HFFc6 (cell line): ENCODE results near the gene MYO5A. TPM values are rescaled to one million over a fixed set of nuclear protein-coding genes. Genes with fewer than 3 reads are reported as not detected.
A peak's percentile ranks its signal among the peaks of the same experiment; 100 is the strongest.

Experiments
- DNase-seq: peaks from one replicate; pipeline ENCODE4 v3.0.0-alpha.2; 2018
- H3K27ac Mint-ChIP-seq: 2 replicates; pipeline ENCODE4 v1.8.0; 2020; ENCODE audit warnings: mild to moderate bottlenecking, mixed read lengths
- H3K27me3 Mint-ChIP-seq: 2 replicates; pipeline ENCODE4 v1.8.0; 2021; ENCODE audit warnings: mild to moderate bottlenecking, moderate library complexity, mixed read lengths; ENCODE audit not compliant: insufficient read depth
- H3K36me3 Mint-ChIP-seq: 2 replicates; pipeline ENCODE4 v1.8.0; 2021; ENCODE audit warnings: low read depth, mixed read lengths
- H3K4me1 Mint-ChIP-seq: 2 replicates; pipeline ENCODE4 v1.8.0; 2020; ENCODE audit warnings: low read depth, mixed read lengths
- H3K4me3 Mint-ChIP-seq: 2 replicates; pipeline ENCODE4 v1.8.0; 2020; ENCODE audit warnings: mild to moderate bottlenecking, moderate library complexity, mixed read lengths
- H3K9me3 Mint-ChIP-seq: 2 replicates; pipeline ENCODE4 v1.8.0; 2020; ENCODE audit warnings: mild to moderate bottlenecking, mixed read lengths
- total RNA-seq, 6 experiments: library from RNA; stranded (reverse); fragmentation: NEBNext Ultra II Directional; extraction: Animal tissue kit (Norgen Biotek cat#: 25700); gene quantifications; 2 replicates in 1 of 6; 3 replicates in 5 of 6; pipeline ENCODE4 v1.2.3, GENCODE V29; 2021
- TF ChIP-seq, protein P1 (sequence below): fragments of 200-600 bp; sonication (generic); IDR thresholded peaks from 2 replicates; pipeline ENCODE4 v1.5.0; 2021; ENCODE audit warnings: antibody characterized with exemption, mild to moderate bottlenecking

MYO5A gene
- total RNA-seq, 6 experiments from 2014 or later: 47.4 to 59.4 (median 54.0) TPM

DNA sequence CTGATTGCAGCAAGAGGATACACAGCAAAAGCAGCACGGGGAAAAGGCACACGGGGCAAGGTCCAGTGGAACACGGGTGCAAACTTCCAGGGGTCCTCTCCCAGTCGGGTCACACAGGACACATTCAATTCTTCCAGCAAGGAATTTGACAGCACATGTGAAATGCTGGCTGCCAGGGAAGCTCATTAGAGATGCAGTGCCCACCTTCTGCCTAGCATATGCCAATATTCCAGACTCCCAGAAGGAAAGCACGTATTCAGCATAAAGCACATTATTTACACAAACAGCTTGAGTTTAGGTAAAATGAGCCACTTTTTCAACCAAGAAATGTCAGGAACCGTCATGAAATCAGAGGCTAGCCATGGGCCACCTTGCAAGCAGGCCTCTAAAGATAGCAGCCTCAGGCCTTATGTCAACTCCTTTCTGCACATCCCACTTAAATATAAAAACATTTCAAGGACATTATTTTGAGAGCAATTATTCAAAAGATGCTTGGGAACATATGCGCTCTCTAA is 252.4 kb downstream of the MYO5A start:
- Mint-ChIP-seq H3K9me3 (no peaks in the 10 kb centered on the region), H3K4me1 (no peaks in the 10 kb centered on the region), H3K27me3 (peaks cover 51% of the 10 kb centered on the region), H3K27ac (no peak overlapping the region), H3K4me3 (no peak overlapping the region), H3K36me3 (no peaks in the 10 kb centered on the region)
- no peak for DNase-seq
- TF ChIP-seq, protein P1, sequence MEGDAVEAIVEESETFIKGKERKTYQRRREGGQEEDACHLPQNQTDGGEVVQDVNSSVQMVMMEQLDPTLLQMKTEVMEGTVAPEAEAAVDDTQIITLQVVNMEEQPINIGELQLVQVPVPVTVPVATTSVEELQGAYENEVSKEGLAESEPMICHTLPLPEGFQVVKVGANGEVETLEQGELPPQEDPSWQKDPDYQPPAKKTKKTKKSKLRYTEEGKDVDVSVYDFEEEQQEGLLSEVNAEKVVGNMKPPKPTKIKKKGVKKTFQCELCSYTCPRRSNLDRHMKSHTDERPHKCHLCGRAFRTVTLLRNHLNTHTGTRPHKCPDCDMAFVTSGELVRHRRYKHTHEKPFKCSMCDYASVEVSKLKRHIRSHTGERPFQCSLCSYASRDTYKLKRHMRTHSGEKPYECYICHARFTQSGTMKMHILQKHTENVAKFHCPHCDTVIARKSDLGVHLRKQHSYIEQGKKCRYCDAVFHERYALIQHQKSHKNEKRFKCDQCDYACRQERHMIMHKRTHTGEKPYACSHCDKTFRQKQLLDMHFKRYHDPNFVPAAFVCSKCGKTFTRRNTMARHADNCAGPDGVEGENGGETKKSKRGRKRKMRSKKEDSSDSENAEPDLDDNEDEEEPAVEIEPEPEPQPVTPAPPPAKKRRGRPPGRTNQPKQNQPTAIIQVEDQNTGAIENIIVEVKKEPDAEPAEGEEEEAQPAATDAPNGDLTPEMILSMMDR: no peak

DNA sequence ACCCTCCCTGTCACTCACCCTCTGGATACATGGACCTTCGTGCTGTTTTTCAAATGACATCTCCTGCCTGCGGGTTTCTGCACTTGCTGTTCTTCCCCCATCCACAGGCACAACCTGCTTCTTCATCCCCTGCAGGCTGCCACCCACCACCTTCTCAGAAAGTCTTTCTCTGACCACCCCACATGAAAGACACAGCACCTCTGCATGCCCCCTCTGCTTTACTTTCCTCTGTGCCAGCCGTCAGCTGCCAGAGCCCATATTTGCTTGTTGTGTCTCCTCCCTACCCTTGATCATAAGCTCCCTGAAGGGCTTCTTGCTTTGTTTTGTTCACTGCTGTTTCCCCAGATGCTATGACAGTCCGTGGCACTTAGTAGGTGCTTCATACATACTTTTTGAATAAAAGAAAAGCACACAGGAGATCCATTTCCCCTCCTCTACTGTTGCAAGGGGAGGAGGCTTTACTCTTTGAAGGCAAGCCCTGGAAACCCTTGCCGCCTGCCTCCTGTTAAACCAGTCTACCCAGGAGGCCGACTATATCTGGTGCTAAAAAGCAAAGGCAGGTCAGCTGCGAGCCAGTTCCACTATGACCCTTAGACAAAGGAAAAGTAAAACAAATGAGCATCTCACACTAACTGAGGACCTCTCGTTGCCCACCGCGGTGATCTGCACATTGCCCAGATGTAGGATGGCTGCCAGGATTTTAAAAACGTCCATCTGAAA is 265.0 kb downstream of the MYO5A start:
- Mint-ChIP-seq H3K36me3 (no peaks in the 10 kb centered on the region), H3K4me3 (no peak overlapping the region), H3K27me3 (peaks cover 21% of the 10 kb centered on the region), H3K27ac (no peak overlapping the region), H3K9me3 (no peaks in the 10 kb centered on the region), H3K4me1 (peaks cover 16% of the 10 kb centered on the region)
- no peak for DNase-seq
- TF ChIP-seq, protein P1: no peak

DNA sequence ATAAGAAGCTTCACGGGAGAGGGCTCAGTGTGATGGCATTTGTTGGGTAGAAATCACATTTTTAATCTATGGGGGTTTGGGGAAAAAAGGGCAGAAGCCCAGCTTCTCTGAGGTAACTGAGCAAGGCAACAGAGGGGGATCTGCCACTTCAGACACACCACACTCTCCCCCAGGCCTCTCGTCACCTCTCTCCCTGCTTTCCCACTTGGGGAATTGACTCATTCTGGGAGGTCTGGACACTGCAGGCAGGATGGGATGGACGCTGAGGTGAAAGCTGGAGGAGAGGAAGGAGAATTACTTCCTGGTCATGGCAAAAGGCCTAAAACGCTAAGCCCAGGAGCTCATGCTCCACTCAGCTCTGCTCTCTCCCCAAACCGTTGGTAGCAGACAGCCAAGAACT is 266.3 kb downstream of the MYO5A start:
- TF ChIP-seq, protein P1: no peak
- no peak for DNase-seq
- Mint-ChIP-seq H3K27me3 (peaks cover 16% of the 10 kb centered on the region), H3K9me3 (no peaks in the 10 kb centered on the region), H3K4me3 (no peak overlapping the region), H3K36me3 (no peaks in the 10 kb centered on the region), H3K27ac (peak overlapping the region; percentile 67), H3K4me1 (peaks cover 20% of the 10 kb centered on the region)

DNA sequence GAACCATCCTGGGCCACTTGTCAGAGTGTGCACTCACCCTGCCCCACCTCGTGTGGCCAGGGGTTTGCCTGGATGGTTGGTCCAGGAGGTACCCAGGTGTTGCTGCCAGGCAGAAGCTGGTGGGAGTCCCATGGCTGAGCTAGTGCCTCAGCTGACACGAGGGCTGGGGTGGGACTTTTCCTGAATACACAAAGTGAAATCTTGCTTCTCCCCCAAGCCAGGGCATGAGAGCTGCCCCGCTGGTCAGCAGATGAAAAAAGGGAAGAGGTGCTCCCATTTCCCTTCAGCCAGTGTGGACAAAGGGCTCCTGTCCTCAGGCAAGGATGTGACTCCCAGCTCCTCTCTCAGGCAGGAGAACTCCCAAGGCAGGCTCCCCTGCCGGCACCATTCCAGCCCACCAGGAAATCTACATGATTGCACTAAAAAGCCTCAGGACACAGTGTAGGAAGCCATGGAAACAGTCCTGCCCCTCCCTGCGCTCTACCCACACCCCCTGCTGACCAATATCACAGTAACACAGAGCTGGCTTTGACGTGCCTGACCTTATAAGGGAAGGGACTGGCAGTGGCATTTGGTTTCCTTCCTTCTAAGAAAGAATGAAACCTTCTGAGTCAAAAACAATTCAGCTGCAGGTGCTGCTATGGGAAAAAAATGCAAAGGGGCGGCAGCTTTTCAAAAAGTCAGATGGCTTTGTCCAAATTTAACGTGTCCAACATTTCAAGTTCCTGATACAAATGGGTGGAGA is 267.0 kb downstream of the MYO5A start:
- Mint-ChIP-seq H3K9me3 (no peaks in the 10 kb centered on the region), H3K4me1 (peaks cover 27% of the 10 kb centered on the region), H3K4me3 (0 out of 2 replicates have a peak overlapping the region, but pooled peaks have one; percentile 11), H3K27me3 (peaks cover 13% of the 10 kb centered on the region), H3K27ac (peak overlapping the region; percentile 67), H3K36me3 (no peaks in the 10 kb centered on the region)
- DNase-seq: peak; percentile 68
- TF ChIP-seq, protein P1: peak; percentile 47

DNA sequence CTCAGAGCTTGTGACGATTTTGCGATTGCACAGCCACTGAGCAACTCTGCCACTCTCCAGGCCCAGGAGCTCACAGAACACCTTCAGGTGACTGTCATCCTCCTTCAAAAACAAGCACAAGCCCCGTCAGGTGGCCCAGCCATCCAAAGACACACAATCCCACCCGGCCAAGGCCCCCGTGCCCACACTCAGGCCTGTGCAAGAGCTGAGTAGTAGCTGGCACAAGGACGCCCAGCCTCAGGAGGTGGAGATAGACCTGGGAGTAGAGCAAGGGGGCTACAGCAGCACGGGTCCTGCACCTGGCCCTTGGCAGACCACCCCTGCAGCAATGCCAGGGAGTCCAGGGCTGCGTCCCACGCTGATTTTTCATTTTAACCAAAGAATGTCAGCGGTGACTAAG is 267.7 kb downstream of the MYO5A start:
- DNase-seq: no peak
- H3K36me3 Mint-ChIP-seq: no peaks in the 10 kb centered on the region
- H3K9me3 Mint-ChIP-seq: no peaks in the 10 kb centered on the region
- H3K27ac Mint-ChIP-seq: no peak overlapping the region
- H3K4me3 Mint-ChIP-seq: no peak overlapping the region
- TF ChIP-seq, protein P1: no peak
- peaks cover 33% of the 10 kb centered on the region for H3K4me1 Mint-ChIP-seq
- H3K27me3 Mint-ChIP-seq: peaks cover 13% of the 10 kb centered on the region
